ENCODE data around the gene HDAC5.

Gene HDAC5

DNA sequence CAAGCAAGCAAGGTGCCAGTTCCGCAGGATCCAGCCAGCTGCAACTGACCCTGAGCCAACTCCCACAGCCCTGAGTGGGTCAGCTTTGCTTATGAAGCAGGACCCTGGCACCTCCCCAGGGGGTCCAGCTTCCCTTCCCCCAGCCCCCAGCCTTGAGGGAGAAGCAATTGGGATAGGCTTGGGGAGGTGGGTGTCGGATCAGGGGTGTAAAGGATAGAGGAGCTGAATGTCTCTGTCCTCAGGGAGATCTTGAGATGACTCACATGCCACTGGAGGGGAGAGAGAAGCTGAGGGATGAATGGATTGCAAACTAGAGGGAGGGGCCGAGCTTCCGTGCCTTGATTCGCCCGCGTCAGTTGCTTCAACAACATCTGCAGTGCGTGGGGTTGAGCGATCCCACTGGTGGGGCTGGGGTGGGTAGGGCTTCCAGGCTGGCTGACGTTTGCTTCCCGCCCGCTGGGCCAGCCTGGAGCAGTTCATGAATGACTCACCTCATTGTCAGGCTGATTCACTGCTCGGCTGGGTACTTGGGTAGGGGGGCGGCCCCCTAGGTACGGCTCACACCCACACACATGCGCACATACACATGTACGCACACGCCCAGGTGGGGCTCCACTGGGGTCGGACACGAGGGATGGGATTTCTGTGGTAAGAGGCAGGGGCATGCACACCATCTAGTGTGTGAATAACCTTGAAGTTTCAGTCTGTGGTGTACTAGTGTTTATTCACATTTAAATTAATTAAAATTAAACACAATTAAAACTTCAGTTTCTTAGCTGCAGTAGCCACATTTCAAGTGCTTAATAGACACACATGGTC is 14.7 kb upstream of the HDAC5 start:
- peak; percentile 87; the same call in 1 of the 2 replicates for TF ChIP-seq SIN3A (IDR thresholded peaks at IDR 0.05; ENCODE audit: borderline replicate concordance, insufficient read depth, low read length)
- TF ChIP-seq FOXP2 (optimal IDR thresholded peaks at IDR 0.05; ENCODE audit: borderline replicate concordance, extremely low read depth, extremely low read length, insufficient read depth): peak; percentile 80
- TF ChIP-seq POLR2AphosphoS5 (IDR thresholded peaks at IDR 0.05; ENCODE audit: low read depth, low read length): no peak; the same call in 1 of the 2 replicates
- peak; percentile 9; the same call in 1 of the 2 replicates for TF ChIP-seq TAF1 (IDR thresholded peaks at IDR 0.05; ENCODE audit: borderline replicate concordance, insufficient read depth, low read length)
- TF ChIP-seq, protein P1, sequence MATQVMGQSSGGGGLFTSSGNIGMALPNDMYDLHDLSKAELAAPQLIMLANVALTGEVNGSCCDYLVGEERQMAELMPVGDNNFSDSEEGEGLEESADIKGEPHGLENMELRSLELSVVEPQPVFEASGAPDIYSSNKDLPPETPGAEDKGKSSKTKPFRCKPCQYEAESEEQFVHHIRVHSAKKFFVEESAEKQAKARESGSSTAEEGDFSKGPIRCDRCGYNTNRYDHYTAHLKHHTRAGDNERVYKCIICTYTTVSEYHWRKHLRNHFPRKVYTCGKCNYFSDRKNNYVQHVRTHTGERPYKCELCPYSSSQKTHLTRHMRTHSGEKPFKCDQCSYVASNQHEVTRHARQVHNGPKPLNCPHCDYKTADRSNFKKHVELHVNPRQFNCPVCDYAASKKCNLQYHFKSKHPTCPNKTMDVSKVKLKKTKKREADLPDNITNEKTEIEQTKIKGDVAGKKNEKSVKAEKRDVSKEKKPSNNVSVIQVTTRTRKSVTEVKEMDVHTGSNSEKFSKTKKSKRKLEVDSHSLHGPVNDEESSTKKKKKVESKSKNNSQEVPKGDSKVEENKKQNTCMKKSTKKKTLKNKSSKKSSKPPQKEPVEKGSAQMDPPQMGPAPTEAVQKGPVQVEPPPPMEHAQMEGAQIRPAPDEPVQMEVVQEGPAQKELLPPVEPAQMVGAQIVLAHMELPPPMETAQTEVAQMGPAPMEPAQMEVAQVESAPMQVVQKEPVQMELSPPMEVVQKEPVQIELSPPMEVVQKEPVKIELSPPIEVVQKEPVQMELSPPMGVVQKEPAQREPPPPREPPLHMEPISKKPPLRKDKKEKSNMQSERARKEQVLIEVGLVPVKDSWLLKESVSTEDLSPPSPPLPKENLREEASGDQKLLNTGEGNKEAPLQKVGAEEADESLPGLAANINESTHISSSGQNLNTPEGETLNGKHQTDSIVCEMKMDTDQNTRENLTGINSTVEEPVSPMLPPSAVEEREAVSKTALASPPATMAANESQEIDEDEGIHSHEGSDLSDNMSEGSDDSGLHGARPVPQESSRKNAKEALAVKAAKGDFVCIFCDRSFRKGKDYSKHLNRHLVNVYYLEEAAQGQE (IDR thresholded peaks at IDR 0.05; ENCODE audit: insufficient read depth in 1 of 2, low read depth in 2 of 2, low read length in 2 of 2): no peak

DNA sequence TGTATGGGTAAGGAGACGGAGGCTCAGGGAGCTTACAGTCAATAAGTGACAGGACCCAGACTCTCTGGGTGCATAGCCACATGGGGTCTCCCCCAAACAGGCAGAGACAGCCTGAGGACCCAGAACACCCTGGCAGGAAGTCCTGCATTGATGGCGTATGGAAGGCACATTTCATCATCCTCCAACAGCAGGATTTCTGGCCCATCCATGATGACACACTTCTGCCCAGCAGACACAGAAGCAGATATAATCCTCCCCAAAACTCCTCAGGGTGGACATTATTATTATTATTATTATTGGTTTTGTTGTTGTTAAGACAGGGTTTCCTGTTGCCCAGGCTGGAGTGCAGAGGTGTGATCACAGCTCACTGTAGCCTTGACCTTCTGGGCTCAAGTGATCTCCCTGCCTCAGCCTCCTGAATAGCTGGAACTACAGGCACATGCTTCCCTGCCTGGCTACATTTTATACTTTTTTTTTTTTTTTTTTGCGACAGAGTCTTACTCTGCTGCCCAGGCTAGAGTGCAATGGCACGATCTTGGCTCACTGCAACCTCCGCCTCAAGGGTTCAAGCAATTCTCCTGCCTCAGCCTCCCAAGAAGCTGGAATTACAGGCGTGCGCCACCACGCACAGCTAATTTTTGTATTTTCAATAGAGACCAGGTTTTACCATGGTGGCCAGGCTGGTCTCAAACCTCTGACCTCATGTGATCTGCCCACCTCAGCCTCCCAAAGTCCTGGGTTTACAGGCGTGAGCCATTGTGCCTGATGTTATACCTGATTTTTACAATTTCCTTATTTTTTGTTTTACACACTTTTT is 11.5 kb upstream of the HDAC5 start:
- TF ChIP-seq POLR2AphosphoS5 (IDR thresholded peaks at IDR 0.05; ENCODE audit: low read depth, low read length): no peak
- TF ChIP-seq, protein P1 (IDR thresholded peaks at IDR 0.05; ENCODE audit: insufficient read depth in 1 of 2, low read depth in 2 of 2, low read length in 2 of 2): no peak
- no peak for TF ChIP-seq TAF1 (IDR thresholded peaks at IDR 0.05; ENCODE audit: borderline replicate concordance, insufficient read depth, low read length)
- no peak for TF ChIP-seq SIN3A (IDR thresholded peaks at IDR 0.05; ENCODE audit: borderline replicate concordance, insufficient read depth, low read length)
- TF ChIP-seq FOXP2 (optimal IDR thresholded peaks at IDR 0.05; ENCODE audit: borderline replicate concordance, extremely low read depth, extremely low read length, insufficient read depth): no peak

DNA sequence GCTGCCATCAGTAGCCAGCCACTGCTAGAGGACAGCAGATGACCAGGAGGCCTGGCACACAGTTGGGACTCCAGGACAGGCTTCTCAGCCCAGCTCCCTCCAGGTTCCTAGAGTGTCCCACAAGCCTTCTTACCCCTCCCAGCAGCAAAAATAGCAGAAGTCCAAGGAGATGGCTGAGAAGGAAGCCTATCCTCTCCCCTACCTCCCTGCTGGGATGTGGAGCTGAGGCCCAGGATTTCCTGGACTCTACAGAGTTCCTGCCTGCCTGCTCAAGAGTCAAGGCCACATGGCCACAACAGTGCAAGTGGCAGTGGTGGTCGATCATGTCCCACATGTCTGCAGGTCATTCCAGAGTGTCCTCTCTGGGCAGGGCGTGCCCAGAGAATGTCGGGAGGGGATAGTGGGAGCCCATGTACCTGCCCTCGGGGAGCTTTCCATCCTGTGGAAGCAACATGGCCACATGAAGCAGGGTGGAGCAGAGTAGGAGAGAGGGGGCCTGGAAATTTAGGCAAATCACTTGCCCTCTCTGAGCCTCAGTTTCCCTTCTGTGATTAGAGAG is 10.6 kb upstream of the HDAC5 start:
- TF ChIP-seq, protein P1 (IDR thresholded peaks at IDR 0.05; ENCODE audit: insufficient read depth in 1 of 2, low read depth in 2 of 2, low read length in 2 of 2): no peak
- TF ChIP-seq FOXP2 (optimal IDR thresholded peaks at IDR 0.05; ENCODE audit: borderline replicate concordance, extremely low read depth, extremely low read length, insufficient read depth): no peak
- no peak for TF ChIP-seq POLR2AphosphoS5 (IDR thresholded peaks at IDR 0.05; ENCODE audit: low read depth, low read length)
- TF ChIP-seq TAF1 (IDR thresholded peaks at IDR 0.05; ENCODE audit: borderline replicate concordance, insufficient read depth, low read length): no peak
- no peak for TF ChIP-seq SIN3A (IDR thresholded peaks at IDR 0.05; ENCODE audit: borderline replicate concordance, insufficient read depth, low read length)

DNA sequence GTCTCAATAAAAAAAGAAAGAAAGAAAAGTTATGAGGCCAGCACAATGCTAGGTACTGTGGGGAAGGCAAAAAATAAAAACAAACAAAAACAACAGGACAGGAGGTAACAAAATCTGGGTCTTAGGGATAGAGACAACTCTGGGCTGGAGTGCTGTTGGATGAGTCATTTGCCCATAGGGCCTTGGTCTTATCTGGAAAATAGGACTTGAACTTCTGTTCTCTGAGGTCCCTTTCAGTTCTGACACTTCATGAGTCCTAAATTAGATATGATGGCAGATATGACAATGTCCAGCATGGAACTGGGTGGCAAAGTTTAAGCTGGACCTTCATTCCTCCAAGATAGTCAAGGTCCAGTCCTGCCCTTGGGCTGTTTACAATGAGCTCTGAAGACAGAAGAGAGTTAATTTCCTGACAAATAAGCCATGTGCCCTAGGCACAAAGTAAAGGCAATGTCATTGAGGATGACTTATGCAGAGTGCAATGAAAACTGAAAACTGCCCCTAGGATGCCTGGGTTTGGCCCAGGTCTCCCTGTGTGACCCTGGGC is 8.9 kb upstream of the HDAC5 start:
- TF ChIP-seq TAF1 (IDR thresholded peaks at IDR 0.05; ENCODE audit: borderline replicate concordance, insufficient read depth, low read length): no peak
- TF ChIP-seq, protein P1 (IDR thresholded peaks at IDR 0.05; ENCODE audit: insufficient read depth in 1 of 2, low read depth in 2 of 2, low read length in 2 of 2): no peak
- TF ChIP-seq SIN3A (IDR thresholded peaks at IDR 0.05; ENCODE audit: borderline replicate concordance, insufficient read depth, low read length): no peak
- TF ChIP-seq FOXP2 (optimal IDR thresholded peaks at IDR 0.05; ENCODE audit: borderline replicate concordance, extremely low read depth, extremely low read length, insufficient read depth): no peak
- no peak for TF ChIP-seq POLR2AphosphoS5 (IDR thresholded peaks at IDR 0.05; ENCODE audit: low read depth, low read length)
